ENCODE data around the gene BSDC1.

The BSDC1 gene

DNA sequence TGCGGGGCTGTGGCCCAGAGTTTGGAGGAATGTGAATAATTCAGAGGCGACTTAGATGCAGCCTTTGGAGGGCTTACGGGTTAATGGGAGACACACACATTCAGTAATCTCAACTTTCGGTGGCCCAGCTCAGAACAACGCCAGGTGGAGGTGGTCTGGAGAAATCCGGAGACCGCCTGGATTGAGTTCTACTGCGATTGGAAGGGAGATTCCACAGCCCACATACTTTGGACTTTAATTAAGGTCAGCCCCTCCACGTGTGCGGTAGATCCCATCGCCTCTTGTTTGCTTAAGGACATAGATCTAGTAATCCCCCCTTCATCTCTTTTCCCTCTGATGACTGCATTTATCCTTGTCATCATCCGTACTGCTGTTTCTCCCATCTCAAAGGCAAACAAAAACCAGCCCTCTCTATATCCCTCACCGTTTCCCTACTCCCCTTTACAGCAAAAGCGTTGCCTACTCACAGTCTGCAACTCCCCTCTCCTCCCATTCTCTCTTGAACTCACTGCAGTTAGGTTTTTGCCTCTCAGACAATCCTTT, 720 bp upstream of the BSDC1 start:
- Histone ChIP-seq H3K27me3 (no peaks in the 10 kb centered on the region), H4K20me1 (peaks cover 41% of the 10 kb centered on the region), H3K4me2 (peak overlapping the region; percentile 91), H3K9me3 (no peaks in the 10 kb centered on the region), H3K4me1 (peaks cover 27% of the 10 kb centered on the region), H3K27ac (peak overlapping the region; percentile 83), H3K36me3 (peaks cover 28% of the 10 kb centered on the region), H3K4me3 (peak overlapping the region; percentile 90), H3K9ac (peak overlapping the region; percentile 91)
- no peak for TF ChIP-seq Cebpa-rat (IDR thresholded peaks at IDR 0.05)

DNA sequence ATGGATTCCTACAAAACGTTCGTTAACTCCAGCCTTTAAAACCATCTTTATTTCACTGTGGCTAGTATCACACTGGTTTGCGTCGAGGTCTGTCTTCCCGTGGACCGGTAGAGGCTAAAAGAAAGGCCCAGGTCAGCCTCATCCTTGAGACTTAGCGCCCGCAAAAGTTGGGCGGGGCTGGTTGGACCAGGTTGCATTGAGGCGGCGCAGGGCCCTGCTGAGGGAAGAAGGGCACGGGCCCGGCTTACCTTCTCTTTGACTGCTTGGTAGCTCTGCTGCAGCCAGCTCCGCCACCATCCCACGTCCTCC, 455 bp downstream of the BSDC1 start:
- Histone ChIP-seq H3K27me3 (no peaks in the 10 kb centered on the region), H3K36me3 (peaks cover 38% of the 10 kb centered on the region), H3K9ac (peak overlapping the region; percentile 91), H4K20me1 (peaks cover 51% of the 10 kb centered on the region), H3K9me3 (no peaks in the 10 kb centered on the region), H3K27ac (peak overlapping the region; percentile 87), H3K4me2 (peak overlapping the region; percentile 96), H3K4me1 (peaks cover 39% of the 10 kb centered on the region), H3K4me3 (peak overlapping the region; percentile 90)
- TF ChIP-seq Cebpa-rat (IDR thresholded peaks at IDR 0.05): no peak

- Histone ChIP-seq H4K20me1 (peaks cover 58% of the 10 kb centered on the region), H3K27me3 (no peaks in the 10 kb centered on the region), H3K4me3 (peak overlapping the region; percentile 90), H3K9ac (peak overlapping the region; percentile 91), H3K4me2 (peak overlapping the region; percentile 96), H3K4me1 (peaks cover 45% of the 10 kb centered on the region), H3K36me3 (peaks cover 45% of the 10 kb centered on the region), H3K9me3 (no peaks in the 10 kb centered on the region), H3K27ac (no peak overlapping the region)
- no peak for TF ChIP-seq Cebpa-rat (IDR thresholded peaks at IDR 0.05)
Observed at GRCh38 chr1:32393136-32393535, 1.1 kb downstream of the BSDC1 start.

DNA sequence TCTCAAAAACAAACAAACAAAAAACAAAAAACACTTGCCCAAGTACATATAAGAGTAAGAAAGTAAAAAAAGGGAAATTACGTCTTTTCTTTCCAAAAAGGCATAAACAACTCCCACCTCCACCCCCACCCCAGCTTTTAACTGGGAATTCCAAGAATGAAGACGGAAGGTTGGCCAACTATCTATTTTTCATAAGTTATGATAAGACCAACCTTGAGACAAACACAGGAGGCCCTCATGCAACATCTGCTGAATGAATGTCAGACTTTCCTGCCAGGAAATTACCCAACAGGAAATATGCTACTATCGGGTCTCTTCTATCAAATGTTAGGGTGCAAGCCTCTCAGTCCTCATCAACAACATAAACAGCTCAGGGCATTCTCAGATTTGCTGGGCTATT, 1.9 kb downstream of the BSDC1 start:
- no peak overlapping the region; the same call in 1 of the 2 replicates for H3K9ac ChIP-seq
- no peak for TF ChIP-seq Cebpa-rat (IDR thresholded peaks at IDR 0.05)
- H3K4me1 ChIP-seq: peaks cover 48% of the 10 kb centered on the region
- peaks cover 65% of the 10 kb centered on the region for H4K20me1 ChIP-seq
- H3K27ac ChIP-seq: no peak overlapping the region
- H3K4me2 ChIP-seq: peak overlapping the region; percentile 96
- no peak overlapping the region for H3K4me3 ChIP-seq
- H3K27me3 ChIP-seq: no peaks in the 10 kb centered on the region
- H3K36me3 ChIP-seq: peaks cover 53% of the 10 kb centered on the region
- no peaks in the 10 kb centered on the region for H3K9me3 ChIP-seq

DNA sequence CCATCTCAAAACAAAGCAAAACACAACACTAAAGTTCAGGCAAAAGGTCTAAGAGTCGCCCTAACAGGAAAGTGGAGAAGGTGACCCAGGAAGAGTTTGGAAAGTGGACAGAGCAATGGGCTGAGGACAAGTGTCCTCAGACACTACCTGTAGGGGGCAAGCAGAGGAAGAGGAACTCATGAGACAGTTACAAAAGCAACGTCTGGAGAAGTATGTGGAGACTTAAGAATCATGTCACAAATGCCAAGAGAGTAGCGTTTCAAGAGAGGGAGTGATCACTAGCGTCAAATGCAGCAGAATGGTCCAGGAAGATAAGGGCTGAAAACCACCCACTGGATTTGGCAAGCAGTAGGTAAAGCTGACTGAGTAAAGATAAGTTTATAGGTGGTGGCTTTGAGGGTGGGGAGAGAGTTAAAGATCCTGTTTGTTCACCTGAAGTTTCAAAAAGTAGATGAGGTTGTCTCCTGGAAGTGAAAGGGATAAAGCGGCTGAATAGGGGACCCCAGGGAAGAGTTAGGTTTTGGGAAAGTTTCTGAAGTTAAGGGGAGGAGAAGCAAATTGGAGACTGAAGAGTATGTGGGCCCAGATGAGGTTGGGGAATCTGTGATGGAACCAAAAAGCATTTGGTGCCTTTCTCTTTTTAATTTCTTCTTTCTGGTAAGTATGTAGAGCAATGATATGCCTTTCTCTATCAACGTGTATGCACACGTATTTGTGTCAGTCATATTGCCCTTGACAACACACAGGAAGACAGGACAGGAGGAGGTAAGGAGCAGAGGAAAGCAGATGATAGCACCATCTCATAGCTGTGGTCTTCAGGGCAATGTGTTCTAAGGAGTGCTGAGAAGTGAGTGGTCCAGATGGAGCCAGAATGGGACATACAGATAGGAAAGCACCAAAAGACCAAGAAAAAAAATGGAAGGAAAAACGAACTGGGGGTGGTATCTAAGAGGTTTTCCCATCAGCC, 3.1 kb downstream of the BSDC1 start:
- Histone ChIP-seq H3K9me3 (no peaks in the 10 kb centered on the region), H4K20me1 (peaks cover 76% of the 10 kb centered on the region), H3K27me3 (no peaks in the 10 kb centered on the region), H3K9ac (no peak overlapping the region), H3K27ac (no peak overlapping the region), H3K4me3 (no peak overlapping the region), H3K4me1 (peaks cover 48% of the 10 kb centered on the region), H3K4me2 (no peak overlapping the region), H3K36me3 (peaks cover 64% of the 10 kb centered on the region)
- no peak for TF ChIP-seq Cebpa-rat (IDR thresholded peaks at IDR 0.05)

GRCh38 chr1:32388641-32389040, 5.6 kb downstream of the BSDC1 start:
- H3K27ac ChIP-seq: no peak overlapping the region
- TF ChIP-seq Cebpa-rat (IDR thresholded peaks at IDR 0.05): no peak
- peaks cover 90% of the 10 kb centered on the region for H4K20me1 ChIP-seq
- peaks cover 36% of the 10 kb centered on the region for H3K4me1 ChIP-seq
- H3K36me3 ChIP-seq: peaks cover 90% of the 10 kb centered on the region
- no peaks in the 10 kb centered on the region for H3K27me3 ChIP-seq
- peak overlapping the region; percentile 44; the same call in 1 of the 2 replicates for H3K4me2 ChIP-seq
- no peak overlapping the region for H3K4me3 ChIP-seq
- H3K9ac ChIP-seq: no peak overlapping the region
- no peaks in the 10 kb centered on the region for H3K9me3 ChIP-seq

GRCh38 chr1:32386676-32387392, 7.4 kb downstream of the BSDC1 start:
- no peak overlapping the region for H3K27ac ChIP-seq
- no peak overlapping the region for H3K4me2 ChIP-seq
- no peak overlapping the region for H3K4me3 ChIP-seq
- no peaks in the 10 kb centered on the region for H3K27me3 ChIP-seq
- H4K20me1 ChIP-seq: peaks cover 73% of the 10 kb centered on the region
- TF ChIP-seq Cebpa-rat (IDR thresholded peaks at IDR 0.05): no peak
- H3K9ac ChIP-seq: no peak overlapping the region
- no peaks in the 10 kb centered on the region for H3K9me3 ChIP-seq
- peaks cover 98% of the 10 kb centered on the region for H3K36me3 ChIP-seq
- H3K4me1 ChIP-seq: peaks cover 21% of the 10 kb centered on the region

- no peak for TF ChIP-seq Cebpa-rat (IDR thresholded peaks at IDR 0.05)
- Histone ChIP-seq H4K20me1 (peaks cover 22% of the 10 kb centered on the region), H3K4me3 (no peak overlapping the region), H3K4me1 (no peaks in the 10 kb centered on the region), H3K27ac (no peak overlapping the region), H3K4me2 (no peak overlapping the region), H3K27me3 (no peaks in the 10 kb centered on the region), H3K9me3 (no peaks in the 10 kb centered on the region), H3K36me3 (peaks cover 100% of the 10 kb centered on the region), H3K9ac (no peak overlapping the region)
Observed at GRCh38 chr1:32380057-32380456, 14.2 kb downstream of the BSDC1 start.

- Histone ChIP-seq H3K27me3 (no peaks in the 10 kb centered on the region), H3K9me3 (no peaks in the 10 kb centered on the region), H3K9ac (no peak overlapping the region), H3K4me1 (peaks cover 9% of the 10 kb centered on the region), H3K4me2 (no peak overlapping the region), H3K27ac (no peak overlapping the region), H4K20me1 (peaks cover 37% of the 10 kb centered on the region), H3K36me3 (peaks cover 100% of the 10 kb centered on the region), H3K4me3 (no peak overlapping the region)
- TF ChIP-seq Cebpa-rat (IDR thresholded peaks at IDR 0.05): no peak
Observed at GRCh38 chr1:32377541-32378220, 16.6 kb downstream of the BSDC1 start.

All from BLaER1 (cell line).